ENCODE measurements around the gene HPGDS.

The HPGDS gene

DNA sequence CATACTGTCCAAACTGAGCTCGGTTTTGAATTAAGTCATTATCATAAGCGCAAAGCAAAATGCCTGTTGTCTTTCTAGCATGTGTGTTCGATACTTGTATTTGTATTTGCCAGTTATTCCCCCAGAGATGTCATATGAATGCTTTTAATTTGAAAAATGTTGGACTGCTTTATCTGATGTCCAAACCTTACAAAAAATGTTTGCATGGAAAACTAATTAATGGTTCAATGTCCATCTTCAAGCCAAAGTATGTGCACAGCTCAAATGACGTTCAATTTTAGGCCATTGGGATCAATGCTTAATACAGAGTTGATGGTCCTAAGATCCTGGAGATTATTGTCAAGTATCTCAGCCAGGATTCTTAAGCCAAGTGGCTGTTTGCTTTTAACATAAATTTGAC lies 17.2 kb upstream of the HPGDS start:
- no peaks in the 10 kb centered on the region for H3K4me1 Mint-ChIP-seq
- no peak overlapping the region for H3K27ac Mint-ChIP-seq
- no peaks in the 10 kb centered on the region for H3K36me3 Mint-ChIP-seq (ENCODE audit: low read depth)
- H3K27me3 Mint-ChIP-seq (ENCODE audit: low read depth) = no peaks in the 10 kb centered on the region
- H3K4me3 Mint-ChIP-seq = no peak overlapping the region
- TF ChIP-seq, protein P1, sequence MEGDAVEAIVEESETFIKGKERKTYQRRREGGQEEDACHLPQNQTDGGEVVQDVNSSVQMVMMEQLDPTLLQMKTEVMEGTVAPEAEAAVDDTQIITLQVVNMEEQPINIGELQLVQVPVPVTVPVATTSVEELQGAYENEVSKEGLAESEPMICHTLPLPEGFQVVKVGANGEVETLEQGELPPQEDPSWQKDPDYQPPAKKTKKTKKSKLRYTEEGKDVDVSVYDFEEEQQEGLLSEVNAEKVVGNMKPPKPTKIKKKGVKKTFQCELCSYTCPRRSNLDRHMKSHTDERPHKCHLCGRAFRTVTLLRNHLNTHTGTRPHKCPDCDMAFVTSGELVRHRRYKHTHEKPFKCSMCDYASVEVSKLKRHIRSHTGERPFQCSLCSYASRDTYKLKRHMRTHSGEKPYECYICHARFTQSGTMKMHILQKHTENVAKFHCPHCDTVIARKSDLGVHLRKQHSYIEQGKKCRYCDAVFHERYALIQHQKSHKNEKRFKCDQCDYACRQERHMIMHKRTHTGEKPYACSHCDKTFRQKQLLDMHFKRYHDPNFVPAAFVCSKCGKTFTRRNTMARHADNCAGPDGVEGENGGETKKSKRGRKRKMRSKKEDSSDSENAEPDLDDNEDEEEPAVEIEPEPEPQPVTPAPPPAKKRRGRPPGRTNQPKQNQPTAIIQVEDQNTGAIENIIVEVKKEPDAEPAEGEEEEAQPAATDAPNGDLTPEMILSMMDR (IDR thresholded peaks at IDR 0.05; ENCODE audit: unreplicated experiment in 3 of 3) = no peak
- no peaks in the 10 kb centered on the region for H3K9me3 Mint-ChIP-seq

DNA sequence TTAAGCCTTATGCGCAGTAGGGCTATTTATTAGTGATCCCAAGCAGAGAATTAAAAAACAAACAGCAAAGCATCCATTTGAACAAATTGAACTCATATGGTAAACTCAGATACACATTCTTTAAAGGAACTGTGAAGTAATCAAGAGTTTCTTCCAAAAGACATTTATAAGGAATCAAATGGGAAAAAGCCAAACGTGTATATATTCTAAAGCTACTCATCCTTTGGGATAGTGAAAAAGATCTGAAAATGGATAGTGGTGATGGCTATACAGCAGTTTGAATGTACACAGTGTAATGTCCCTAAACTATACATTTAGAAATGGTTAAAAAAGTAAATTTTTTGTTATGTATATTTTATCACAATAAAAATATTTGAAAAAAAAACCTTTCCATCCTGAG lies 16.6 kb upstream of the HPGDS start:
- no peak overlapping the region for H3K4me3 Mint-ChIP-seq
- H3K27ac Mint-ChIP-seq = no peak overlapping the region
- no peaks in the 10 kb centered on the region for H3K36me3 Mint-ChIP-seq (ENCODE audit: low read depth)
- TF ChIP-seq, protein P1 (IDR thresholded peaks at IDR 0.05; ENCODE audit: unreplicated experiment in 3 of 3) = no peak
- H3K27me3 Mint-ChIP-seq (ENCODE audit: low read depth) = peaks cover 3% of the 10 kb centered on the region
- no peaks in the 10 kb centered on the region for H3K9me3 Mint-ChIP-seq
- H3K4me1 Mint-ChIP-seq = no peaks in the 10 kb centered on the region

- no peak overlapping the region for H3K4me3 Mint-ChIP-seq
- H3K9me3 Mint-ChIP-seq = no peaks in the 10 kb centered on the region
- H3K36me3 Mint-ChIP-seq (ENCODE audit: low read depth) = no peaks in the 10 kb centered on the region
- H3K4me1 Mint-ChIP-seq = no peaks in the 10 kb centered on the region
- TF ChIP-seq, protein P1 (IDR thresholded peaks at IDR 0.05; ENCODE audit: unreplicated experiment in 3 of 3) = no peak
- peaks cover 6% of the 10 kb centered on the region for H3K27me3 Mint-ChIP-seq (ENCODE audit: low read depth)
- H3K27ac Mint-ChIP-seq = no peak overlapping the region
Observed at GRCh38 chr4:94358101-94358500, 15.5 kb upstream of the HPGDS start.

DNA sequence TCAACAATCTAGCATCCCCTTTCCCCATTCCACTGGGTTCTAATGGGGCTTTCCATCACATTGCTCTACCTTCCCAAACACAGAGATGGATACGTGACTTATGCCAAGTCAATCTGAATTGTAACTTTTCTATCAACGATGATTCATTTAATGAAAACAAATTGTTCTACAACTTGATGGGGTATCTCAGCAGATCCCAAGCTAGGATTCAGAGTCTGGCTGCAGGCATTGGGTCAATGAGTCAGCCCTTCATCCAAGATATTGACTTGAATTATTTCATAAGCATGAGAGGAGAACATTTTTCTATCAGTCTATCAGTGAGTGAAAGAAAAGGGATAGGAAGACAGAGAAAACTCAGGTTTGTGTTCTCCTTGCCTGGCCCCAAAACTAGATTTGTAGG lies 15.0 kb upstream of the HPGDS start:
- H3K4me3 Mint-ChIP-seq = no peak overlapping the region

GRCh38 chr4:94356444-94356843 lies 13.8 kb upstream of the HPGDS start:
- no peak overlapping the region for H3K4me3 Mint-ChIP-seq
- H3K4me1 Mint-ChIP-seq = no peaks in the 10 kb centered on the region

More for the DNA sequence above, 15.0 kb upstream of the HPGDS start:
- Mint-ChIP-seq H3K27me3 (ENCODE audit: low read depth) (peaks cover 6% of the 10 kb centered on the region), H3K4me1 (no peaks in the 10 kb centered on the region), H3K36me3 (ENCODE audit: low read depth) (no peaks in the 10 kb centered on the region), H3K27ac (no peak overlapping the region), H3K9me3 (no peaks in the 10 kb centered on the region)
- TF ChIP-seq, protein P1 (IDR thresholded peaks at IDR 0.05; ENCODE audit: unreplicated experiment in 3 of 3) = no peak

DNA sequence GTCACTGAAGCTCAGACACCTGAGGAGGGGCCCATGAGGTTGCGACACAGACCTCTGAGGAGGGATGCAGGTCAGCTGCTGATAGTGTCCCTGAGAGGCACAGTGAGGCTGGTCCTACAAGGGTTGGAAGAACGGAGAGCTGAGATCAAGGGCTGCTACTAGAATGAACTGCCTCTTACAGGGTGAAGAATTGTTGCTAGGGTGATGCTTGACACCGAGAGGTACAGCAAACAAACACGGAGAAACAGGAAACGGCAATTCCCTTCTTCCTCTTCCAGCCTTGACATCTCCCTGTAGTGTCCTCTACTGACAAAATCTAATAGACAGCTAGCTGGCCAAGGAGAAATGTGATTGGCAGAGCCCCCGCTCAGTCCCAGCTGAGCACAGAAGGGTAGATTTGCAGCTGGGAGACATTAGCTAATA lies 11.8 kb upstream of the HPGDS start:
- no peak overlapping the region for H3K4me3 Mint-ChIP-seq
- H3K9me3 Mint-ChIP-seq = no peaks in the 10 kb centered on the region
- TF ChIP-seq, protein P1 (IDR thresholded peaks at IDR 0.05; ENCODE audit: unreplicated experiment in 3 of 3) = no peak
- H3K4me1 Mint-ChIP-seq = no peaks in the 10 kb centered on the region
- no peaks in the 10 kb centered on the region for H3K36me3 Mint-ChIP-seq (ENCODE audit: low read depth)
- H3K27ac Mint-ChIP-seq = no peak overlapping the region
- peaks cover 6% of the 10 kb centered on the region for H3K27me3 Mint-ChIP-seq (ENCODE audit: low read depth)

More at GRCh38 chr4:94356444-94356843, 13.8 kb upstream of the HPGDS start:
- TF ChIP-seq, protein P1 (IDR thresholded peaks at IDR 0.05; ENCODE audit: unreplicated experiment in 3 of 3) = no peak
- Mint-ChIP-seq H3K27ac (no peak overlapping the region), H3K36me3 (ENCODE audit: low read depth) (no peaks in the 10 kb centered on the region), H3K9me3 (no peaks in the 10 kb centered on the region), H3K27me3 (ENCODE audit: low read depth) (peaks cover 6% of the 10 kb centered on the region)
